Thoracic aorta (tissue), 2 donors: ENCODE results near the gene SPAG16. TPM values are rescaled to one million over a fixed set of nuclear protein-coding genes. Genes with fewer than 3 reads are reported as not detected.

Source experiments
- ATAC-seq: fragments of 150-250 bp; one replicate; pipeline ENCODE4 v1.8.0; 2017; ENCODE audit warnings: low read depth; ENCODE audit not compliant: insufficient number of reproducible peaks, low FRiP score
- DNase-seq: peaks from one replicate; pipeline ENCODE4 v3.0.0-alpha.2; 2020; ENCODE audit warnings: low spot score
- H3K27ac ChIP-seq, 2 donors: fragments of 200-600 bp; sonication (generic); 1 replicate in 1 of 2; 2 replicates in 1 of 2; pipeline ENCODE4 v1.5.1; 2016; ENCODE audit warnings: mild to moderate bottlenecking in 2 of 2, moderate library complexity in 2 of 2
- H3K27me3 ChIP-seq: fragments of 200-600 bp; sonication (generic); replicated peaks from 2 replicates; pipeline ENCODE4 v1.6.0; 2016; ENCODE audit warnings: mild to moderate bottlenecking; ENCODE audit not compliant: insufficient read depth
- H3K36me3 ChIP-seq: fragments of 200-600 bp; sonication (generic); one replicate; pipeline ENCODE4 v1.5.1; 2016
- H3K4me1 ChIP-seq, 2 donors: fragments of 200-600 bp; sonication (generic); 1 replicate in 1 of 2; 2 replicates in 1 of 2; pipeline versions ENCODE4 v1.5.1 to v1.6.0; 2016; ENCODE audit warnings: low read depth in 2 of 2, mild to moderate bottlenecking in 1 of 2; ENCODE audit not compliant: control insufficient read depth in 1 of 2
- H3K4me3 ChIP-seq: fragments of 200-600 bp; sonication (generic); 2 replicates; pipeline ENCODE4 v1.5.1; 2016; ENCODE audit warnings: mild to moderate bottlenecking
- H3K9me3 ChIP-seq: fragments of 200-600 bp; sonication (generic); 2 replicates; pipeline ENCODE4 v1.5.1; 2016
- CTCF ChIP-seq: fragments of 200-600 bp; sonication (generic); IDR thresholded peaks from one replicate; pipeline ENCODE4 v1.5.1; 2019; ENCODE audit warnings: antibody characterized with exemption
- total RNA-seq, 2 donors: library from RNA; depleted of rRNA; stranded (reverse); fragments of >200 nt; gene quantifications; one replicate each; pipeline versions ENCODE4 v1.1.0 to v1.2.3, GENCODE V29; 2016

SPAG16 gene
- total RNA-seq, 2 donors from 2014 or later: 7.4 to 26.3 TPM

GRCh38 chr2:213252206-213252605 lies 32.1 kb upstream of the SPAG16 start:
- Histone ChIP-seq H3K27ac (no peak overlapping the region), H3K4me3 (no peak overlapping the region), H3K36me3 (no peaks in the 10 kb centered on the region), H3K4me1 (peaks cover 3 to 12% of the 10 kb centered on the region in 2 donors), H3K9me3 (no peaks in the 10 kb centered on the region), H3K27me3 (no peaks in the 10 kb centered on the region)
- no peak for DNase-seq
- TF ChIP-seq CTCF: no peak
- no peak for ATAC-seq

GRCh38 chr2:213253162-213253561 lies 31.1 kb upstream of the SPAG16 start:
- Histone ChIP-seq H3K27ac (no peak overlapping the region), H3K36me3 (no peaks in the 10 kb centered on the region)
- no peak for DNase-seq

GRCh38 chr2:213259266-213259665 lies 25.0 kb upstream of the SPAG16 start:
- no peaks in the 10 kb centered on the region for H3K4me1 ChIP-seq
- TF ChIP-seq CTCF: no peak
- no peak for DNase-seq
- no peaks in the 10 kb centered on the region for H3K9me3 ChIP-seq
- no peak for ATAC-seq
- no peak overlapping the region for H3K4me3 ChIP-seq
- no peak overlapping the region for H3K27ac ChIP-seq
- no peaks in the 10 kb centered on the region for H3K36me3 ChIP-seq
- H3K27me3 ChIP-seq: no peaks in the 10 kb centered on the region

More at GRCh38 chr2:213253162-213253561, 31.1 kb upstream of the SPAG16 start:
- Histone ChIP-seq H3K9me3 (no peaks in the 10 kb centered on the region), H3K4me3 (no peak overlapping the region), H3K27me3 (no peaks in the 10 kb centered on the region), H3K4me1 (peaks cover 0 to 4% of the 10 kb centered on the region in 2 donors)
- TF ChIP-seq CTCF: no peak
- ATAC-seq: no peak

- H3K27ac ChIP-seq: no peak overlapping the region
- H3K9me3 ChIP-seq: no peaks in the 10 kb centered on the region
- H3K36me3 ChIP-seq: no peaks in the 10 kb centered on the region
- no peaks in the 10 kb centered on the region for H3K27me3 ChIP-seq
- TF ChIP-seq CTCF: no peak
- H3K4me3 ChIP-seq: no peak overlapping the region
- ATAC-seq (no peak), DNase-seq (no peak)
- H3K4me1 ChIP-seq: no peaks in the 10 kb centered on the region
These were observed 23.0 kb upstream of the SPAG16 start for GRCh38 chr2:213261237-213261636.

DNA sequence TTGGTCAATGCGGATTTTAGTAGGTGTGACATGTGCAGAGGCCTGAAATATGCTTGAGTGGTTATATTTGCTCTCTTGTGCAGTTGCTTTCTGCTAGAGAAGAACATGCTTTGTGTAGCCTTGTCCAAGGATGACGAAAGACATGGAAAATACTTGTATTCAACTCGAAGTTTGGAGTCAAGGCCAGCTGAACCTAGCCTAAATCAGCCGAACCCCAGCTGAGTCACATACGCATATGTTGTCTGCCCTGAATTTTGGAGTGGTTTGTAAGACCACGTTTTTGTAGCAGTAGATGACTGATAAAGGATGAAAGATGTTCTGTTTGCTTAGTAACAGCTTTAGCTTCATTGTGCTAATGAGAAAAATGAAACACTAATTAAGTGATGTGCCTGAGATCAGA lies 22.5 kb upstream of the SPAG16 start:
- H3K4me1 ChIP-seq: no peaks in the 10 kb centered on the region
- ATAC-seq (no peak), DNase-seq (no peak)

More for the DNA sequence above, 22.5 kb upstream of the SPAG16 start:
- no peaks in the 10 kb centered on the region for H3K9me3 ChIP-seq
- no peaks in the 10 kb centered on the region for H3K36me3 ChIP-seq
- H3K27ac ChIP-seq: no peak overlapping the region
- TF ChIP-seq CTCF: no peak
- H3K4me3 ChIP-seq: no peak overlapping the region
- no peaks in the 10 kb centered on the region for H3K27me3 ChIP-seq
